RWPE1 (cell line): ENCODE data around the gene TMEM59L.
A peak's percentile ranks its signal among the peaks of the same experiment; 100 is the strongest.

Experiments
- CTCF ChIA-PET: fragments of 350-600 bp; sonication (Branson Sonifier 250); formaldehyde crosslinking; extraction: SDS; loops from one replicate; lab custom pipeline; 2021; lab: Yijun Ruan, JAX
- POLR2A ChIA-PET: fragments of 400-600 bp; formaldehyde crosslinking; extraction: SDS; loops from one replicate; lab custom pipeline; 2020; ENCODE audit warnings: antibody characterized with exemption; ENCODE audit not compliant: low non-redundant PET; lab: Yijun Ruan, JAX
- DNase-seq: peaks from one replicate; pipeline ENCODE4 v3.0.0; 2012; ENCODE audit warnings: low spot score
- H3K27ac ChIP-seq: fragments of 450-650 bp; 2 replicates; pipeline ENCODE4 v1.5.1; 2017
- TF ChIP-seq, protein P1 (sequence below): fragments of 450-650 bp; conservative IDR thresholded peaks from 2 replicates; pipeline ENCODE4 v1.5.1; 2017; ENCODE audit warnings: low read depth, mild to moderate bottlenecking

The TMEM59L gene

DNA sequence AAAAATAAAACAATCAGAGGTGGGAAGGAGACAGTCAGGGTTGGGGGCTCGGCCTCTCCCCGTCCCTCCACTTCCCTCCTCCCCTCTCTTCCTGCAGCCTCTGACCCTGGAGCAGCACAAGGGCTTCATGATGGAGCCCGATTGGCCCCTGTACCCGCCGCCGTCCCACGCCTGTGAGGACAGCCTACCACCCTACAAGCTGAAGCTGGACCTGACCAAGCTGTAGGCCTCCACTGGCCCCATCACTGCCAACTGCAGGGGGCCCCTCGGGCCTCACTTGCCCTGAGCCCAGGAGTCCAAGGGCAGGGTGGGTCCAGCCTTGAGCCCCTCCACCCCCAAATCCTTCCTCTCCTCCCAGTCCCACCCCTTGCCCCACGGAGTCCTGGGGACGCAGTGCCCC, 7.6 kb downstream of the TMEM59L start:
- TF ChIP-seq, protein P1, sequence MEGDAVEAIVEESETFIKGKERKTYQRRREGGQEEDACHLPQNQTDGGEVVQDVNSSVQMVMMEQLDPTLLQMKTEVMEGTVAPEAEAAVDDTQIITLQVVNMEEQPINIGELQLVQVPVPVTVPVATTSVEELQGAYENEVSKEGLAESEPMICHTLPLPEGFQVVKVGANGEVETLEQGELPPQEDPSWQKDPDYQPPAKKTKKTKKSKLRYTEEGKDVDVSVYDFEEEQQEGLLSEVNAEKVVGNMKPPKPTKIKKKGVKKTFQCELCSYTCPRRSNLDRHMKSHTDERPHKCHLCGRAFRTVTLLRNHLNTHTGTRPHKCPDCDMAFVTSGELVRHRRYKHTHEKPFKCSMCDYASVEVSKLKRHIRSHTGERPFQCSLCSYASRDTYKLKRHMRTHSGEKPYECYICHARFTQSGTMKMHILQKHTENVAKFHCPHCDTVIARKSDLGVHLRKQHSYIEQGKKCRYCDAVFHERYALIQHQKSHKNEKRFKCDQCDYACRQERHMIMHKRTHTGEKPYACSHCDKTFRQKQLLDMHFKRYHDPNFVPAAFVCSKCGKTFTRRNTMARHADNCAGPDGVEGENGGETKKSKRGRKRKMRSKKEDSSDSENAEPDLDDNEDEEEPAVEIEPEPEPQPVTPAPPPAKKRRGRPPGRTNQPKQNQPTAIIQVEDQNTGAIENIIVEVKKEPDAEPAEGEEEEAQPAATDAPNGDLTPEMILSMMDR = no peak
- CTCF ChIA-PET = interaction anchor here (1.0 kb wide), 1 partner anchor 9 kb away, joined by 3 read pairs; no protein-coding TSS in a partner anchor
- POLR2A ChIA-PET = no interaction called here
- no peak overlapping the region for H3K27ac ChIP-seq
- no peak for DNase-seq

DNA sequence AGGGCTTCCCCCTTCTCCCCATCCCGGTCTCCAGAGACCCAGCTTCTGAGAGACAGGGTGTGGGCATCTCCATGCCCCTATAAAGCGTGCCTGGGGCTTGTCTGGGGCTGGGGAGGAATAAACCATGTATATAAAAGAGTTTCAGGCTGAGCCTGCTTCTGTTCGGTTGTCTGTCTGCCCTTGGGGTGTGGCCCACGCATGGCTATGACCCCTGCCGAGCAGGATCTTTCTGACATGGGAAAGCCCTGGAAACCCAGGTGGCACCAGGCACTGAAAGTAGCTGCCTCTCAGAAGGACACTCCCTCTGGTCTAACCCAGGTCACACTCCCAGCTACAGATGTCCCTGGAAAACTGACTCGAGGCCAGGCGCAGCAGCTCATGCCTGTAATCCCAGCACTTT, 8.2 kb downstream of the TMEM59L start:
- no peak overlapping the region for H3K27ac ChIP-seq
- no peak for DNase-seq
- POLR2A ChIA-PET = interaction anchor here (0.6 kb wide), 1 partner anchor 10 kb away, joined by 6 read pairs; no protein-coding TSS in a partner anchor
- TF ChIP-seq, protein P1 = no peak
- CTCF ChIA-PET = interaction anchor here (0.6 to 1.0 kb wide), 2 partner anchors 9 to 110 kb away, joined by 3 to 5 read pairs; no protein-coding TSS in a partner anchor

DNA sequence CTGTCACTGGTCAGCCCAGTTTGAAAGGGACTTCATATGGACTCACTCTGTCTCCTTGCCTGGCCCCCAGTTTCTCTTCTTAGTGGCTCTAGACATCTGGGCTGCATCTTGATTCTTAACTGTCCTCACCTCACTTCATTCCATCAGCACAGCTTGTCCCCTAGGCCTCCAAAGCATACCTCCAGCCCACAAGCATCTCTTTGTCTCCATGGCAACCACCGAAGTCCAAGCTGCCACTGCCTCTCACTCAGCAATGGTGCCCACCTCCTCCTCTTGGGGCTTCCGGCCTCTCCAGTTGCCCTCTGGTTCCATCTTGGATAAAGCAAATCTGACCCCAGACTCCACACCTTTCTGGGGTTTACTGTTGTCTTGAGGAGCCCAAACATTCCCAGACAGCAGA, 14.2 kb downstream of the TMEM59L start:
- H3K27ac ChIP-seq = no peak overlapping the region
- ChIA-PET CTCF (interaction anchor here (0.6 kb wide), 1 partner anchor 51 kb away, joined by 5 read pairs; no protein-coding TSS in a partner anchor), POLR2A (no interaction called here)
- TF ChIP-seq, protein P1 = no peak
- DNase-seq = no peak

DNA sequence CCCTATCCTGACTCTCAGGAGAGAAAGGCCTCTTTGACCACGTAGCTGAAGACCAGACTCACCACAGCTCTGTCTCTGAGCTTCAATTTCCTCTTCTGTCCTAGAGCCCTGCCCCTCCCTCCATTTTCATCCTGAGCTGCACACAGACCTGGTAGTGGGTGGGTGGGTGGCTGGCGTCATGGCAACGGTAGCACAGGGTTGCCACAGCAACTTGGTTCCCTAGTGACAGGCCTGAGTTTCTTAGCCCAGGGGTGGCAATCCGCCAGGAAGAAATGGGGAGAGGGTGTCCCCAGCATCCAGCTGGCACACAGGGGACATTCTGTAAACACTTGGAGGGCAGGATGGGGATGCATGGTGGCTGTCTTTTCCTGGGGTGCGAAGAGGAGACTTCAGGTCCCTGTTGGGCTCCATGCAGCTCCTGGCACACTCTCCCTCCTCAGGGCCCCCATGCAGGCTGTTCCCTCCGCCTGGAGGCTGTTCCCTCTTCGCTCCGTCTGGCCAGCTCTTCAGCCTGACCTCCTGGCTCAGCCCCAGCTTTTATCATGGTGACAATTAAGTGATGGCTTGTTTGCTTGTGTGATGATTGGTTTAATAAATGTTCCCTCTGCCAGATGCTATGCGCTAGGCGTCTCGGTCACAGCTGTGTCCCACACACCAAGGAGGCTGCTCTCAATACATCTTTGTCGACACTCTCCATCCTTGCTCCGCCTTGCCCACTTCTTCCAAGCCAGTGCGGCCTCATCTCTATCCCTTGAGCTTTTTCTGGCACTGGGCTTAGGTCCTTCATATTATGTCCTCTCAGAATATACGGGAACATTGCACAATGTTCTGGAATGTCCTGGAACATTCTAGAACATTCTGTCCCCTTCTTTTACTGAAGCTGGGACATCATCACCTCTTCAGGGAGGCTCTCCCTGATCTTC, 16.8 kb downstream of the TMEM59L start:
- TF ChIP-seq, protein P1 = no peak
- POLR2A ChIA-PET = no interaction called here
- DNase-seq = no peak
- H3K27ac ChIP-seq = no peak overlapping the region
- CTCF ChIA-PET = interaction anchor here (1.1 kb wide), 1 partner anchor 9 kb away, joined by 3 read pairs; no protein-coding TSS in a partner anchor

DNA sequence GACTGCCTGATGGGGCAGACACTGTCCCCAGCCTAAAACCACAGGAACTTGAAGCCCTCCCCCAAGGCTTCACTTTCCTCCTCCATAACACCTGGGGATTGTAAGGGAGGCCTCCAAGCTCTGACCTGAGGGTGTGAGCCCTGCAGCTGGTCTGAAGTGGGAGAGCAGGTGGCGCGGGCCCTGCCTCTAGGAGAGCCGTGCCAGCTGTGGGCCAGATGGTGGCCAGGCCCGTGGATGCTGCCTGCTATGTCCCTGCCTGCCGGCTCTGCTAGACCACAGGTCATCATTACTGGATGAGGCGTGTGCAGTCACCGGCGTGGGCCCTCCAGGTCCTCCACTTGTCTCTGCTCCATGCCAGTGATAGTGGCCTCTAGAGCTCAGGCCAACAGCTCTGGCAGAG, 20.7 kb downstream of the TMEM59L start:
- CTCF ChIA-PET = no interaction called here
- POLR2A ChIA-PET = no interaction called here
- no peak overlapping the region; the same call in 1 of the 2 replicates for H3K27ac ChIP-seq
- TF ChIP-seq, protein P1 = no peak
- no peak for DNase-seq

DNA sequence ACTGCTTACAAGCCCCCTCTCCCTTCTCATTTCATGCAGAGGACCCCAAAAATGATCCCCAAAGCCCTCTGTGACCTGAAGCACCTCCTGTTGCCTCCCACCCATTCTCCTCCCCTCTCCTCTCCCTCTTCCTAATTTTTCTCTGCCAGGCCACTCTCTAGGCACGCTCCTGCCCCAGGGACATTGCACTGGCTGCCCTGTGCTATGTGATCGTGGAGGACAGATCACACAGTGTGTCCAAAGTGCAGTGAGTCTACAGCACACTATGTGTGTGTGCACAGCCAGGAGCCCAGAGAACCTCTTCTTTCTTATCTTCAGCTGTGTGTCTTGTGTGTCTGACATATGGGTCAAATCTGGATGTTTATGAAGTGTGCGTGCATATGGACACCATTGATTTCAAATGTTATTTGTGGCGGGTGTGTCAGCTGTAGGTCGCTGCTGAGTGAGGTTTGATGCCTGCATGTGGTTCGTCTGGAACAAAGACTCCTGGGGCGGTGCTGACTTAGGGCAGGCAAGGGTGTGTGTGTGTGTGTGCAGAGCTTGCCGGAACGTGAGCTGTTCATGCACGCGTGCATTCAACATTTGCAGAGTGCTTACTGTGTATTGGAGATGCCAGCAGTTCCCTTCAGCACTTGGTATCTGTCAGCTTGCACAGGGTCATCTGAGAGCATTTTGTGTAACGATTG, 22.1 kb downstream of the TMEM59L start:
- DNase-seq = no peak
- CTCF ChIA-PET = interaction anchor here (0.6 to 0.8 kb wide), 3 partner anchors 9 to 209 kb away, joined by 3 read pairs; no protein-coding TSS in a partner anchor

More for the DNA sequence above, 22.1 kb downstream of the TMEM59L start:
- peak overlapping the region; percentile 84 for H3K27ac ChIP-seq
- TF ChIP-seq, protein P1 = no peak
- POLR2A ChIA-PET = interaction anchor here (0.6 kb wide), 1 partner anchor 103 kb away, joined by 4 read pairs; no protein-coding TSS in a partner anchor
